MM.1S (cell line): ENCODE results near the gene ANKZF1.

Experiments
- CTCF ChIP-seq: fragments of 300-600 bp; sonication (generic); IDR thresholded peaks from 2 replicates; pipeline ENCODE4 v1.5.1; 2016; ENCODE audit warnings: antibody characterized with exemption, low read length, mixed read lengths
- EZH2 ChIP-seq: fragments of 300-600 bp; sonication (generic); optimal IDR thresholded peaks from 2 replicates; pipeline ENCODE3; 2017; ENCODE audit warnings: low read depth, mild to moderate bottlenecking, antibody characterized with exemption, low read length, mixed read lengths
- EZH2phosphoT487 ChIP-seq: fragments of 300-600 bp; sonication (generic); IDR thresholded peaks from 2 replicates; pipeline ENCODE4 v1.6.1; 2018; ENCODE audit warnings: antibody characterized with exemption, low read length

GRCh38 chr2:219206328-219207133 is 23.1 kb upstream of the ANKZF1 start, which contains the start of gene ZFAND2B:
- TF ChIP-seq CTCF (no peak), EZH2 (no peak), EZH2phosphoT487 (no peak)
